ACHN (cell line): ENCODE results near the gene FYCO1.

Experiments used
- DNase-seq: peaks from one replicate; pipeline ENCODE4 v3.0.0-alpha.2; 2015
- in situ Hi-C: cut with HindIII; loops from 2 replicates; pipeline ENCODE4 v1.10.0; 2017; ENCODE audit warnings: low sequenced_read_pairs, low pct_ligation_motif_present, low pct_unique_long_range_greater_than_20kb

FYCO1 gene

GRCh38 chr3:45881078-45882022, 114.3 kb downstream of the FYCO1 start:
- no peak for DNase-seq
- in situ Hi-C loops: no loop called here

DNA sequence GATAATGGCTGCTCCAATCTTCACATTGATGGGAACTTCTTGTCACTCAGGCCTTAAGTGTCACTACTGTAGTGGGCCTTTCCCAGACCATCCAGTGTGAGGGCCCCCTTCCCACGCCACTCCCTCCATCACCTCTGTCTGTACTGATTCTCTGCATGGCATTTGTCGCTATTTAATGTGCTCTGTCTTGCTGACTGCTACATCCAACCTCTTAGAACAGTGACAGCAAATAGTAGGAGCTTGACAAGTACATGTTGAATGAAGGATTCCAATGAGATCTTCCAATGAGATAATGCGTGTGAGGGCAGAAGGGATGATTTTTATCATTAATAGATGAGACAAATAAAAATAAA, 114.9 kb downstream of the FYCO1 start:
- in situ Hi-C loops: no loop called here
- no peak for DNase-seq

GRCh38 chr3:45878124-45878523, 117.5 kb downstream of the FYCO1 start:
- no peak for DNase-seq
- in situ Hi-C loops: no loop called here

GRCh38 chr3:45874677-45875346, 120.8 kb downstream of the FYCO1 start:
- no peak for DNase-seq
- in situ Hi-C loops: no loop called here

DNA sequence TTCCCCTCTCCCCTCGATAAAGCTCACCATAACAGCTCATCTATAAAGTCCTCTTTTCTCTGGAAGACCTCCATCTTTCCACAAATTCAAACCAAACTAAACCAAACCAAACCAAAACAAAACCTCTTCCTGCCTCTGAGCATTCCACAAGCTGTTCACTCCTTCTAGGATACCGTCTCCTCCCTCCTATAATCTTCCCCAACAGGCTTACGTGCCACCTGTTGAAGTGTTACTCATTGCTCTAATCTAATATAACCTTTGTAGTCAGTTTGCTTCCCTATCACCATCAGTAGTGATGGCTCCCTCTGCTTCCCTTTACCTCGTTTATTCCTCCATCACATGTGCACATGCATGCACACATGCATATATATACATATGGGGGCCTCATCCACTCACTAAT, 122.0 kb downstream of the FYCO1 start:
- in situ Hi-C loops: no loop called here

GRCh38 chr3:45873036-45873435, 122.6 kb downstream of the FYCO1 start:
- no peak for DNase-seq
- in situ Hi-C loops: no loop called here

More for the DNA sequence above, 122.0 kb downstream of the FYCO1 start:
- no peak for DNase-seq

GRCh38 chr3:45872569-45872968, 123.1 kb downstream of the FYCO1 start:
- DNase-seq: no peak
- in situ Hi-C loops: no loop called here

DNA sequence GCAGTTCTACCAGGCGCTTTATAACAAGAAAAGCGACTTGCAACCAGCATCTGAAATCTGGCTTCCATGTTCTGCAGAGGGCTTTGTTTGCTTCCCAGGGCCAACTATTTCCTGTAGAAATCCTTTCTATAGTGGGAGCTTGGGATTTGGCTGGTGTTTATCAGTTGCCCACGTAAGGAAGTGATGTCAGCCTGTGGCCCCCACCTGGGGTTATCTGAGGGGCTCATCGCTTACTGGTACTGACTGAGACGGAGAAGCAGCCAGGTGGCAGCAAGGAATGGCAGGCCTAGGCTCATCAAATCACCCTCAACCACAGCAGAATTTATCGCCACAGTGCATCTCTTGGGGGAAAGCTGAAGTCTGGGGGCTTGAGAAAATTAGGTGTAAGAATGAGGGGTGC, 123.8 kb downstream of the FYCO1 start:
- no peak for DNase-seq
- in situ Hi-C loops: no loop called here

GRCh38 chr3:45870099-45870498, 125.5 kb downstream of the FYCO1 start:
- in situ Hi-C loops: no loop called here
- no peak for DNase-seq

DNA sequence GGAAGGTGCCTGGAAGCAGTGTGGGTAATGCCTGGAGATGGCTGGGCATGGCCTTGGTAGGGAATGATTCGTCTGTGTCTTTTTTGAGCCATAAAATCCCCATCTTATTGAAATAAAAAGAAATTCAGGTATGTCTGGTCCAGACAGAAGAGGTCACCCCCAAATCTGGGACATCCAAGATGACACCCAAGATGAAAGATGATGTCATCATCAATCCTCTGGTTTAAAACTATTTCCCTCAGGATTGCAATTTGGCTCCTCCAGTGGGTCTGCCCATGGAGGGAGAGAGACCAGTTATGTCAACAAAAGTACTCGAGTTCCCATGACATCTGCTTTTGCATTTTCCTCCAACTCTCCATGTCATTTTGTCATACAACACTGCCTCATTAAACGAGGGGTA, 126.0 kb downstream of the FYCO1 start:
- no peak for DNase-seq
- in situ Hi-C loops: no loop called here

- no peak for DNase-seq
- in situ Hi-C loops: no loop called here
Observed at GRCh38 chr3:45868650-45869049, 127.0 kb downstream of the FYCO1 start.

- in situ Hi-C loops: no loop called here
- DNase-seq: no peak
Observed at GRCh38 chr3:45868213-45868612, 127.4 kb downstream of the FYCO1 start.
